HG02973 (cell line): ENCODE measurements around the gene VPS51.

Experiments
- ATAC-seq: cut with Tn5 transposase; IDR thresholded peaks from one replicate; pipeline ENCODE4 v1.9.1; 2021; ENCODE audit warnings: moderate library complexity; ENCODE audit not compliant: unreplicated experiment

VPS51 gene

DNA sequence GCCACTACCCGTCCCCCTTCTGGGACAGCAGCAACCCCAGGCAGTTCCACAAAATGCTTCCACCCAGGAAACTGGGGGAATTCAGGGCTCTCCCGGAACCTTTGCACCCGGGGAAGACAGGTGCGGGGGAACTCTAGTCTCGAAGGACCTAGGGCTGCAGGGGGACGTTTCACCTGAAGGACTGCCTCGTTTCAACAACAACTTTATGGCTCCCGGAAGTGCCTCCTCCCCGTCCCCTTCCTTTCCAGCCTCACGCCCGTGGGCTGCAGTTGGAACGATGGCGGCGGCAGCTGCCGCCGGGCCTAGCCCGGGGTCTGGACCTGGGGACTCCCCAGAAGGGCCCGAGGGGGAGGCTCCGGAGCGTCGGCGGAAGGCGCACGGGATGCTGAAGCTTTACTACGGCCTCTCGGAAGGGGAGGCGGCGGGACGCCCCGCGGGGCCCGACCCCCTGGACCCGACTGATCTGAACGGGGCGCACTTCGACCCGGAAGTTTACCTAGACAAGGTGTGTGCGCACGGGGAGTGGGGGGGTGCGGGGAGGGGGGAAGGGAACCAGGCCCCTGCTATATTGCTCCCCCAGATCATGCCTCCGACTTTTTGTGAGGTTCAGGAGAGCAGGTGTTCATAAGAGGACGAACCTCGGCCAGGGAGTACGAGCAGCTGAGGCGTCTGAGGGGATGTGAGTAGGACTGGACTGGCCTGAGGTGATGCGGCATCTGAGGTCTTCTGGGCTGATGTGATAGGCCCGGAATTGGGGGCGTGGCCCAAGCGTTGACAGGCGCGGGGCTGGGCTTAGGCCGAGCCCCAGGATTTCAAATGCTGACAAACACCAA, at the start of gene VPS51:
Gene VPS51 (plus strand): TSS at position 241 of the 833 bp plus-strand sequence. CDS start 37 bp downstream, at position 278.
- ATAC-seq, result peak; percentile 75

DNA sequence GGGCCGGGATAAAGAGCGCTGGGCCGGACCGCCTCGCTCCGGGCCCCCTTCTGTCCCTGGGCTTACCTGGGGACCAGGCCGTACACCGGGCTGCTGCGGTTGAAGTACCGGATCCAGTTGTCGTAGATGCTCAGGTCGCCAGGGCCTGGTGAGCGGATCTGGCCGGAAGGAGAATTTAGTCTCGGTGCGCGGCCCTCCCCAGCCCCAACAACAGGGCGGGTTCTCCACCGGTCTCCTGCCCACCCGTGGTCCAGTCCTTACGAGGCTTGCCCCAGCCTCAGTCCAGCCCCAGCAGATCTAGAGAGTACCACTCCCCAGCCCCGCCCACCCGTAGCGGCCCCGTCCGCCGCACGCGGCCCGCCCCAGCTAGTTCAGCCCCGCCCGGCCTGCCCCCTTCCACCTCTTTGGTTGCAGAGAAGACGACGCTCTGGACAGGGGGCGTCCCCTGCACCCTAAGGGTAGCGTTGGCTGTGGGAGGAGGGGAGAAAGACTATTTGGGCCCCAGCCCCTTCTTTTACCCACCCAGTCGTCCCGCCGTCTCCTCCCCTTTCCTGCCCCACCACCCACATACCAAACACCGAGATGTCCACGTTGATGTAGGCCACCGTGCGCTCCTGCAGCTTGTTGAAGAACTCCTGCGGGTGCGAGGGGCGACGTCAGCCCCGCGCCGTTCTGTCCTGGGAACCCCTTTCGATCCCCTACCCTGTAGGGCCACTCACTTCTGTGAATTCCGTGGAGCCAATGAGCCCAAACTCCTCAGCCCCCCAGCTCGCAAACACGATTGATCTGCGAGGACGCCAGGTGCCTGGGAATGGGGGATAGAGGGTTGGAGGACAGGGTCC, 48.2 kb upstream of the VPS51 start:
- no peak for ATAC-seq

DNA sequence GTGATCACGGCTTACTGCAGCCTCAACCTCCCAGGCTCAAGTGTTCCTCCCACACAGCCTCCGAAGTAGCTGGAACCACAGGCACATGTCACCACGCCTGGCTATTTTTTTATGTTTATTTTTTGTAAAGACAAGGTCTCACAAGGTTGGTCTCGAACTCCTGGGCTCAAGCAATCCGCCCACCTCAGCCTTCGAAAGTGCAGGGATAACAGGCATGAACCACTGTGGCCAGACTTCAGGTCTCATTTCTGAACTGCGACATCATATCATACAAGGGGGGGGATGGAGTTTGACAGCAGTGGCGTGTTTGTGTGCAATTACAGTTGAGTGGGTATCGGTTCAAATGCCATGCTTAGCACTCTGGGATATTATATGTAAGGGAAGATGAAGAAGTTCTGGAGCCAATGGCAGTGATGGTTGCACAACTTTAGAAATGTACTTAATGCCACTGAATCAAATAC, 44.6 kb upstream of the VPS51 start:
- ATAC-seq, result no peak

DNA sequence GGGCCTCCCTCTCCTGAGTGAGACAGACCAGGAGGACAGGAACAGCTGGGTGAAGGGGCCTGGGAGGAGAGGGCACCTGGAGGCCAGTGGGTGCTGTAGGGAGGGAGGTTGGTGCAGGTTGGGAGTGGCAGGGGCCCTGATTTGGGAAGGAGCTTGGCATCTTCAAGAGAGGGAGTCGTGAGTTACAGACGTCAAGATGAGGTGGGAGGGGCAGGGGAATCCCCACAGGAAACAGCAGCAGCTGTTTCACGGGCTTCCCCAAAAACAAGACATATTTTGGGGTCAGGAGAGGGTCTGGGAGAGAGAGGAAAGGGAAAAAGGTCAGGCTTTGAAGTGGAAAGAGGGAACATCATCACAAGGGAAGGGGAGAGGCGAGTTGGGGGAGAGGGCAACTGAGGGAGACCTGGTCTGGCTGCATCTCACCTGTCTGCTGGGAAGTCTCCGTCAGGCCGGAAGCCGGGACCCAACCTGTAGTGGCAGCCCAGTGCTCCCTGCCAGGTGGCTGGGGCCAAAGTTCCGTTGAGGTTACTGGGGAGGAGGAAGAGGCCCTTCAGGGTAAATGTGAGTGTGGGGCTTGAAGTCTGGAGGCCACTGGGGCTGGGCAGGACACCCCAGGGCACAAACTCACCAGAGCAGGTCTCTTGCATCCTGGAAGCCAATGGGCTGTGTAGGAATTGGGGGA, 42.0 kb upstream of the VPS51 start:
- no peak for ATAC-seq

DNA sequence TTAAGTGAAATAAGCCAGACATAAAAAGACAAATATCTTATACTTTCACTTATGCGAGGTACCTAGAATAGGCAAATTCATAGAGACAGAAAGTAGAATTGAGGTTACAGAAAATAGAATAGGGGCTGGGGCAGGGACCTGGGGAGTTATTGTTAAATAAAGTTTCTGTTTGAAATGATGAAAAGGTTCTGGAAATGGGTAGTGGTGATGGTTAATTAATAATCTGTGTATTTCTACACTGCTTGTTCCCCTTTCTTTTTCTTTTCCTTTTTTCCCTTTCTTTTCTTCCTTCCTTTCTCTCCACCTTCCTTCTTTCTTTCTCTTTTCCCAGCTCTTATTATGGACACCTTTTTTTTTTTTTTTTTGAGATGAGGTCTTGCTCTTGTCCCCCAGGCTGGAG, 40.5 kb upstream of the VPS51 start:
- ATAC-seq, result no peak

DNA sequence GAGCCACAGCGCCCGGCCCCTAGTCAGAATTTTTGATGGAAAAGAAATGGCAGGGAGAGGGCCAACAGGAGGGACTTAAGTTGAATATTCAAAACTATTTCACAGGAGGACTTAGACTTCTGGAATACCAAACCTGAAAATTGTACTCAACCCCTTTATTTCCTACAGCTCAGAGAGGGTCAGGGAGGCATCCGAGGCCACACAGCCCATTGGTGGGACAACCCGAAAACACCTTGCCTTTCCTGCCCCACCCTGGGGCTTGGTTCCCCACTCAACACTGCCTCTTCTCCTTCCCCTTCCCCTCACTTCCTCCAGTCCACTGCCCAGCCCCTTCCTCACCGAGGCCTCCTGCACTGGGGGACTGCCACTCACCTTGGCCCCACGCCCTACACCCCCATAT, 39.0 kb upstream of the VPS51 start:
- ATAC-seq, result no peak

DNA sequence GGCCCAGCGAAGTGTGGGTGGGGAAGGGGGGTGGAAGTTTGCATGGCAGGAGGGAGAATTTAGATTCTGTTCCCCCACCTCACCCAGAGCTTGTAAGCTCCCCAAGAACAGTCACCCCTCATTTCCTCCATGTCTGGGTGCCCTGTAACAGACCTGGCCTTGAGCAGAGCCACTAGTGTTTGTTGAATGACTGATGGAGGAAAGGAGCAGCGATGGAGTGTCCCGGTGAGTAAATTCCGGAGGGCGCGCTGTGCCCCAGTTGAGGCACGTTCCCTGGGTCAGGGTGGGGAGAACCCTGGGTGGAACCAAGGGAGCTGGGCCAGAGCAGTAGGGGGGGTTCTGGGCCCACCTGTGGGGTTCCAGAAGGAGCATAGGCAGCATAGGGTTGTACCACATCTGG, 38.5 kb upstream of the VPS51 start:
- ATAC-seq, result no peak

DNA sequence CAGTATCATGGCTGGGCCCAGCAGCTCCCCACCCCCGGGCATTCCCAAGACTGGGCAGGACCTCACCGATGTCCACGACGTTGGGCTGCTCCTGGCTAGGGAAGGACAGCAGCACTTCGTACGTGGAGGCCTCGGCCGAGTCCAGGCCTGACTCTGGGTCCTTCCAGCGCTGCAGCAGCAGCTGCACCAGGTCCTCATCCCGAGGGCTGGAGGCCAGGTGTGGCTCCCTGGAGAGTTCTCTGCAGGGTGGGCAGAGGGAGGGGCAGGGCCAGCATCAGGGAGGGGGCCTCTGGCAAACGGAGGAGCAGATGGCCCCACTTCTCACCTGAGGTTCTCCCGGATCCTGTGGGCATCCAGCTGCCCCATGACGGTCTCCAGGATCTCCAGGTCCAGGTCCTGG, 38.0 kb upstream of the VPS51 start:
- ATAC-seq, result no peak

DNA sequence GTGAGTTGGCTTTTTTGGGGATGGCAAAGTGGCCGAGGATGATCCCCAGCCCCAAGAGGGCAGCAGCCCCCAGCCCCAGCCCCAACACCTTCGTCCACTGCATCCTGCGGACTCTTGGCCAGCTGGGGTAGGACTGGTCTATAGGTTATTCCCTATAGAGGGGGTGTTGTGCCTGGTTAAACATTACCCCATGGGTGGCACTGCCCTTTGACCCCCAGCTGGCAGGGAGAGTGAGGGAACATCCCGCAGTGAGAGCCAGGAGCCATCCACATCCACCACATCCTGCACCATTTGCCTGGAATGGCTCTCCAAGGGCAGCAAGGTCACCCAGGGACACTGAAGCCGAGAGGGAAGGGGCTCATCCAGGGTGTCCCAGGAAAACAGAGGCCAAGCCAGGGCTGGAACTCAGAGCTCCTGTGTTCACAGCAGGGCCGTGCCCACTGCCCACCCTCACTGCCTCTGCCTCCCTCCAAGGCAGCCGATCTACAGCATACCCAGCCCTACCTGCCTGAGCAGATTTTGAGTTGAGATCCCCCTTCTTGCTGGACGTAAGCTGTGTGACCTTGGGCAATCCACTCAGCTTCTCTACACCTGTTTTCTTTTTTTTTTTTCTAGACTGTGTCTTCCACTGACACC, 37.5 kb upstream of the VPS51 start, which contains the start of gene NAALADL1:
Gene NAALADL1 (minus strand): TSS at position 135 of the 636 bp plus-strand sequence. CDS start 32 bp downstream, at position 103.
- ATAC-seq, result no peak

DNA sequence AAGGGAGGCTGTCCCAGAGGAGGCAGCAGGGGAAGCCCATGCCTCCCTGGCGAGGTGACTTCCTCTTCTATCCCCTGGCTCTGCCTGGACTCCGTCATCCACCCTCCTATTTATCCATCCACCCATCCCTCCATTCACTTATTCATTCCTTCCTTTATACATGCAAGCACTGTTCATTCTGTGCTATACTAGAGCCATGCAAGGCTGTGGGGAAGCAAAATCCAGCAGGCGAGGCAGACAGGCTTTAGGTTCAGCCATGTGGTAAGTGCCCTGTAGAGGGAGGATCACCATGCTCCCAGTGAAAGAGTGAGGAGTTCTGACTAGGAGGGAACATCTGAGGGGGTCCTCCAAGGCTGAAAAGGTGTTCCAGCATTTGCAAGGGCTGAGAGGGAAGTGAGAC, 36.5 kb upstream of the VPS51 start:
- no peak for ATAC-seq

DNA sequence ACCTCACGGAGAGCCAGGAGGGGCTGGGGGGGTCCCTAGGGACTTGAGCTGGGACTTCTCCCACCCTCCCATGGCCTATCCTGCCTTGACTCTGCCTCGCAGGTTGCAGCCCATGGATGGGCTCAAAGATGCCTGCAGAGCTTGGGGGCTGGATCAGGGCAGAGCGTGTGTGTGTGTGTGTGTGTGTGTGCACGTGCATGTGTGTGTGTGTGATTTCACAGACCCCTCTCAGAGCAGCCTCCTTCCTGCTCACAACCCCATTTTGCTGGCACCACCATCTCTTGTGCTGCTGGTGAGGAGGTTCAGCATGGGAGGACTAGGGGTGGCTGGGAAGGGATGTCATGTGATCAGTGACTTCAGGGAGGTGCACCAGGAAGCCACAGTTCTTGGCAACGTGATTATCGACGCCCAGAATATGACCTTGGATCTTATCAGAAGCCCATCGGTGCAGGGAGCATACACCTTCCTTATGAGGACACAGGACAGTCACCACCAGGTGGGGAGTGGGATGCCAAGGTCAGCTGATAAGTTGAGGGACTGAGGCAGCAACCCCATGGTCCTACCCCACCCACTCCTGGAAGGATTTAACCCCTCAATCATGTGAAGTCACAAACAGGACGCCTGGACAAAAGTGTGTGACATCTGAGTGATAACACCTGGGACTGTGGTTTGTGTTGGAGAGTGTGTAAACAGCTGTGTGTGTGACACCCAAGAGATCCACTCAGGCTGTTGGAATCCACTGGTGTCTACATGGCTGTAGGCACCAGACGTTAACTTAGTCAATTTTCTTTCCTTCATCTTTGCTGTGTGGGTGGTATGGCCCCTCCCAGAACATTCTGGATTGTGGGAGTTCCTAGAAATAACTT, 35.8 kb upstream of the VPS51 start:
- ATAC-seq, result no peak

DNA sequence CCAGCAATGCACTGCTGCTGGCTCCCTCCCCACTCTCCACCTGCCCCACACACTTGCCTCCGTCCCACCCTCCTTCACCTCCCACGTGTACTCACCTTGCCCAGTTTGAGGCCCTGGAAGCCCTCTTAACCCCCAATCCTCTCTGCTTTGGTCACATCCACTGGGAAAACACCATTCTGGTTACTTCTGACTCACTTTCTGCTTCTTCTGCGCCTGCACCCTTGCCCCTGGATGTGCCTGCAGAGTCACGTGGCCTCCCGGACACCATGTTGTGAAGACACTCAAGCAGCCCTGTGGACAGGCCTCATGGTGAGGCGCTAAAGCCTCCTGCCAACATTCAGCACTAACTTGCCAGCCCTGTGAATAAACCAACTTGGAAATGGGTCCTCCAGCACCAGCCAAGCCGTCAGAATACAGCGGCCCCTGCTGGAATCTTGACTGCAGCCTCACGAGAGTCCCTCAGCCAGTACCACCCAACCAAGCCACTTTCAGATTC, 35.1 kb upstream of the VPS51 start:
- ATAC-seq, result no peak

DNA sequence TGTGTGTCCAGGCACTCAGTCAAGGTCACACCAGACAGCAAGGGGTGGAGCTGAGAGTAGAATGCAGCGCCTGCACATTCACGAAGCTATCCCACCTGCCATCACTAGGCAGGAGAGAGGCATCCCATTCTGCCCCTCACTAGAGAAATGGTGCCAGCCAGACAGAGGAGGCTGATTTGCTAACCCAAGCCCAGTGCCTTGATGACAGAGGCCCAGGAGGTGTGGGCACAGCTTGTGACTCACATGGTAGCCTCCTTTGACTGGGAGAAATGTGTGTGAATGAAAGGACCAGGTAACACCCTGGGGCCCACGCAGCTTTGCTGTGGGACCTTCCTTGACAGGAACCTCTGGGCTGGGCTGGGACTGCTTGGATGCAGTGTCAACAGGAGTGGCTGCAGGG, 32.5 kb upstream of the VPS51 start:
- ATAC-seq, result no peak

DNA sequence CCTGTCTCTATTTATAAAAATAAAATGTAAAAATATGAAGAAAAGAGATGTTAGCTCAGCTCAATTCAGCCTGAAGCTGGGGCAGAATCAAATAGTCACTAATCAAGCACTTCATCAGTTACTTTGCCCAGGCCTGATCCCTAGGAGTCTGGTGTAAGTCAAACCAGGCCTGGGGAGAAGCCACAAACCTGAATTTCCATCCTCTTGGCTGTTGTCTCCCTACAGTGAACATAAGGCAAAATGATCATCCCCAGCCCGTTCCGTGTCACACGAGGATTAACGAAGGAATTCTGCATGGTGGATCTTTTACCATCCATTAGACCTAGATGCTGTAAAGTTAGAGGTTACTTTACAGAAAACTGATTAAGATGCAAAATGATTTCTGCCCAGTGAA, 31.2 kb upstream of the VPS51 start:
- ATAC-seq, result no peak

DNA sequence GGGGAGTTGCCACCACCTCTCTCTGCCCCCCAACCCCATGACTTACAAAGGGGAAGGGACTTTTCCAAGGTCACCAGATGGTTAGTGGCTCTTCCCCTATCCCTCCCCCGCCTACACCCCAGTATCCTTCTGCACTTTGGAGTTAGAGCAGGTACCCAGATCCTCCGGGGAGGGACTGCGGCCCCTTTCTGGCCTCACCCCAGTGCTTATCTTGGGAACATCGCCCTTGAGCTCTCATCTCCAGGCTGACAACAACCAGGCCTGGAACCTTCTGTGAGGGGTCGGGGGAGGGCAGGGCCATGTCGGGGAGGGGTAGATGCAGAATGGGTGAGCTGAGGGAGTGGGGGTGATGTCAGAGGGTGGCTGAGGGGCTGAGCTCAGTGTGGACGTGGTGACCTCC, 30.2 kb upstream of the VPS51 start:
- no peak for ATAC-seq

DNA sequence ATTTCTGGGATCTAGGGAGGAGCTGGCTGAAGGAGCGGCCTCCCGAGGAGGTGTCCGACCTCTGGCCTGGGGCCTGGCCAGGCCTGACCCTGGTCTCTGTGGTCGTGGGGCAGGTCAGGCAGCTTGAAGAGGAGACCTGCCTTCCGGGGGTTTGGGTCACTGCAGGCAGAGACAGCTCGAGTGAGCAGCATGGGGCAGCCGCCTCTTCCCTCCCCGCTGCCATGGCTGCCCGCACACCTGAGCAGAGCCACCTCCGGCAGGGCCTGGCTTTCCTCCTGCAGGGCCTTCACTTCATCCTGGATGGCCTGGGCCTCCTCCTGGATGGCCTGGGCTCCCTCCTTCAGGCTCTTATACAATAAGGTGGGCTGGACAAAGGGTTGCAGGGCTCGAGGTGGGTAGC, 29.7 kb upstream of the VPS51 start:
- no peak for ATAC-seq

DNA sequence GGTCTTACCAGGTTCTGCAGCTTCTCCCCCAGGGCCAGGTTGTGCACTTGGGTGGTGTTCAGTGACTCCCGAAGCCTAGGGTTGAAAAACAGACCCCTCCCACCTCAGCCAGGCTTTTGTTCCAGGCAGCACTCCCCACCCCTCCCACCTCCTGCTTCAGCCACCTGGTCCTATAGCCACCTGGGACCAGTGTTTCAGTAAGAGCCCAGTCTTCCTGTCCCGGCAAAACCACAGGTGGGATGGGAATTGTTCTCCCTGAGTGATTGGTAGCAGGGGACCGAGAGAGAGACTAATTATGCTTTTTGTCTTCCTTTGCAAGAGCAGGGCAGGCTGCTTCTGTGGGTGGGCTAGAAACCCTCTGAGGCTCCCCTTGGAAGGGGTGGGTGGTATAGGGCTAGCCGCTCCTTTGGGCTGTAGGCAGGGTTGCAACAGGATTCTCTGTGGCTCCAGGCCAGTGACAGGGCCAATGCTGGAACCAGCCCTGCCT, 29.2 kb upstream of the VPS51 start:
- no peak for ATAC-seq

DNA sequence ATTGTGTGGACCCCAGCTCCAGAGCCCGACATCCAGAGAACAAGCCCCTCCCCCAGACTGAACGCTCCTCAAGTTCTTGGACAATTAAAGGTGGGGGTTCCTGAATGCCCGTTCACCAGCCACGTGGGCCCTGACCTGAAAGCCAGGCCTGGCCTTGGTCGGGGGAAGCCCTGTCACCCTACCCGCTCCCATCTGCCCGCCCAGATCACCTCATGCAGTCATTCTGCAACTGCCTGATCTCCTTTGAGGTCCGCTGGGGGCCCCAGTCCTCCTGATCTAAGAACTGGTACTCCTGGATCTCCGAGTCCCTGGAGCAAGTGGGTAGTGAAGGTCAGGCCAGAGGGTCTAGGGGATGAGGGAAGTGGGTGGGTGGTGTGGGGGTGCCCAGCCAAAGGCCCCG, 28.6 kb upstream of the VPS51 start:
- ATAC-seq, result no peak

DNA sequence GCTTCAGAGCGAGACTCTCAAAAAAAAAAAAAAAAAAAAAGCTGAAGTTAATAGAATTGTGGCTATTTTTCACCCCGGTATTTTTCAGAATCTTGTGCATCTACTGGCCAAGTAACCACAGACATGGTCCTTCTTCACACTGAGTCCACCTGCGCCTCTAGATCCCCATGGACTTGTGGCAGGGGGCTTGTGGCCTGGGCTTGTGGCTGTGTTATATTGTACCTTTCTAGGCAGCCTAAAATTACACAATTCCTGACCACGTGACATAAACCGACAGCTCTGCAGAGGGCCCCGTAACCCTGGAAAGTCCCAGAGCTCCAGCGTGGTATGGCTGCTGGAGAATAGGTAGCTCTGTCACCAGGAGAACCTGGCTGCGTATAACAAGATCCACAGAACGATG, 26.8 kb upstream of the VPS51 start:
- no peak for ATAC-seq
